ENCODE results near the gene RHOF.

- TF ChIP-seq CTCF (IDR thresholded peaks at IDR 0.05) (no peak), POLR2A (IDR thresholded peaks at IDR 0.05) (no peak), POLR2AphosphoS5 (IDR thresholded peaks at IDR 0.05) (no peak)
These were observed 11.9 kb upstream of the RHOF start for GRCh38 chr12:121805171-121806008.

Measured in breast epithelium (tissue), 3 donors.